ENCODE measurements around the gene GLIS1.
"Not testable (repeated sequence)": the region's sequence is repeated elsewhere in the genome, so short reads cannot be mapped to it uniquely, and the experiment has no call there.

The GLIS1 gene

GRCh38 chr1:53555620-53556326, 183.2 kb downstream of the GLIS1 start:
- not testable (repeated sequence) for DNase-seq

GRCh38 chr1:53554592-53555305, 184.2 kb downstream of the GLIS1 start:
- no peak for DNase-seq

DNA sequence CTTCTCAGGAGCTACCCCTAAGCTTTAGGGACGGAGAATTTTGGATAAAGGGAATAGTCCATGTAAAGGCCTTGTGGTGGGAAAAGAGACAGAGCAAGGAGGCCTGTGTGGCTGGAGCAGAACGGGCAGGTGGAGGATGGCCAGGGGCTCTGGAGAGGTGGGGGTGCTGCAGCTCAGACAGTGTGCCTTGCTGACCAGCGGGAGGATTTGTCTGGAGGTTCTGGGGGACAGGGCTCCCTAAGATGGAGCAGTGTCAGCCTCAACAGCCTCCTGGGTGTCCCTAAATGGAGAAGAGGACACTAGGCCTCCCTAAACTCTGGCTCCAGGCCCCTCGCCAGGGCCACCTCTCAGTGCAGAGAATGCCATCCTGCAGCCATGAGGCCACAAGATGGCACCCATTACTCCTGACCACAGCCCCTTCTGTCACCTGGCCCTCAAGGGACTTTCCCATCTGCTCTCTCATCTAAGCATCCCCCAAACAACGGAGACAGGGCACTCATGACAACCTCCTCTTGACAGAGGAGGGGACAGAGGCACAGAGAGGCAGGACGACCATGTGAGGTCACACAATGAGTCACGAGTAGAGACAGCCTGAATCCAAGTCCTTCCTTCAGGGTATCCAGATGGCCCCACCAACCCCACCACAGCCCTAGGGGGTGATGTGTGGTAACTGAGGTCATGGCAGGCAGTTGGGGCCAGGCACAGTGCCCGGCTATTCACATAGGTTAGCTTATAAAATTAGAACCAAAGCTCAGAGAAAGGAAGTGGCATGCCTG, 185.0 kb downstream of the GLIS1 start:
- no peak for DNase-seq

- DNase-seq: no peak
Observed at GRCh38 chr1:53552981-53553733, 185.8 kb downstream of the GLIS1 start.

DNA sequence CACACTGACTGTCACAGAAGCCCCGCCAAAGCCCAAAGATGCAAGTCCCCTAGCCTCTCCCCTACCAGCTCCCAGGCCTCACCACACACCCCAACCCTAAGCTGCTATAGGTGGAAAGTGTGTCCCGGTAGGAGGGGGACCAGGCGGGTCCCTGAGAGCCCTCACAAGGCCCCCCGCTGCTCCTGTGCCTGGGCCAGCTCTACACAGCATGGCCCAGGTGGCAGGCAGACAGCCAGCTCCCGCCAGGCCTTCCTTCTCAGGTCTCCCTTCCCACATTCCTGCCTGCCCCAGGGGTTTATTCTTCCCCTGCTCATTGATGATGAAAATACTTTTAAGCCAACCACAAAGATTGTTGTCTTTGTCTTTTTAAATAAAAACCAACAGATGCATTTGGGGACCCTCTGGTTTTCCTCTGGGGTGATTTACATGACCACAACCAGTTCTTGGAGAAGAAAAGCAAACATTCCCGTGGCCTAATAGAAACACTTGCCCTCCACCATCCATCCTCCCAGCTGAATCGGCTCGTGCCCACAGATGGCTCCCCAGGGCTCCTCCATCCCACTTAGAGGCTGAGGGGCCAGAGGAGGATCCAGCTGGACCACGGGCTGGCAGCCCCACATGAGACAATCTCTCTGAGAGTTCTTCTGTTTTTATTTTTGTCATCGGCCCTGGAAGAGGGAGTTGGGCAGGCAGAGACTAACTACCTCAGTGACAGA, 186.7 kb downstream of the GLIS1 start:
- no peak for DNase-seq

DNA sequence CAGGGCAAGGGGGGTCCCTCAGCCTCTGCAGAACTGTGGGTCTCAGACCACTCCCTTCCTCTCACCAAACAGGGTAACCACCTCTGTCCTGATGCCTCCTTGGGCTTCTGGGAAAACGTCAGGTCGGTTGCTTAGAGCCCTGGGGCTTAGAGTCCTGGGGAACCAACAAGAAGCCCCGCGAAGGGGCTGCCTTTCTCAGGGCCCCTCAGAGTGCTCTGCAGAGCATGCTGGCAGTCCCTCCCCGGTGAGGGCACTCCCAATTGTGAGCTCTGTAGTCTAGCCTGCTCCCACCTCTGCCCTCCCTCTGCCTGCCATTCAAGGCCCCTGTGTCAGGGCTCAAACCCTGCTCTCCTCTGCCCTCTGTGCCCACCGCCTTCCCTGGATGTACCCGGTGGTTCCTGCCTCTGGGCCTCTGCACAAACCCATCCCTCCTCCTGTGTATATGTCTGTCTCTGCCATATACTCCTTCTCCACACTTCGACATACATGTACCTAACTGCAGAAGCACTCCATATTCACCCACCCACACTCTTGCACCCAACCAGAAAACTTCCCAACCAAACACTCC, 187.5 kb downstream of the GLIS1 start:
- DNase-seq: no peak

GRCh38 chr1:53550201-53550741, 188.7 kb downstream of the GLIS1 start:
- no peak for DNase-seq

GRCh38 chr1:53549781-53550180, 189.2 kb downstream of the GLIS1 start:
- no peak for DNase-seq

DNA sequence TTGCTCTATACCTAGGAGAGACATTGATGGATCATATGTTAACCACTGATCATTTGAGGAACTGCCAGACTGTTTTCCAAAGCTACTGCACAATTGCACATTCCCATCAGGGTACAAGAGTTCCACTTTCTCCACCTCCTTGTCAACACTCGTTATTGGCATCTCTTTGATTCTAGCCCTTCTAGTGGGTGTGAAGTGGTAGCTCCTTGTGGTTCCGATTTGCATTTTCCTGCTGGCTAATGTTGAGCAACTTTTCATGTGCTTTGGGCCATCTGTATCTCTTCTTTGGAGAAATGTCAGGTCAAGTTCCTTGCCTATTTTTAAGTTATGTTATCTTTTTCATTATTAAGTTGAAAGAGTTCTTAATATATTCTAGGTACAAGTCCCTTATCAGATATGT, 189.7 kb downstream of the GLIS1 start:
- no peak for DNase-seq

DNA sequence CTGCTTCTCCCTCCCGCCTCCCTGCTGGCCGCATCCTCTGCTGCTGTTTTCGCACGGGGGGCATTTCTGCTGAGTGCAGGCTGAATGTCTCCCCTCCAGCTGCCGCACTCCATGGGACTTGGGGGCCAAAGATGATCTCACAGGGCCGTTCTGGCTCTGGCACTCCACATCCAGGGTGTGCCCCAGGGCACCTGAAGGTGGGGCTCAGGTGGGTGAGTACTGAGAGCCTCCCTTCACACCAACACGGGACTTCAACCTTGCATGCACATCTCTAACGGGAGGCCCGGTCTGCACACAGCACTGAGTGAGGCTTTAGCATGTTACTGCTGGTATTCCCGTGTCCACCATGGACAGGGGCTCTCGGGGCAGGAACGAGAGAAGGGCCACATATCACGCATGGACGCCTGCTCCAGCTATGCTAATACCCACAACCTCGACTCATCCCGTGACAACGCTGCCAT, 190.9 kb downstream of the GLIS1 start:
- DNase-seq: no peak

DNA sequence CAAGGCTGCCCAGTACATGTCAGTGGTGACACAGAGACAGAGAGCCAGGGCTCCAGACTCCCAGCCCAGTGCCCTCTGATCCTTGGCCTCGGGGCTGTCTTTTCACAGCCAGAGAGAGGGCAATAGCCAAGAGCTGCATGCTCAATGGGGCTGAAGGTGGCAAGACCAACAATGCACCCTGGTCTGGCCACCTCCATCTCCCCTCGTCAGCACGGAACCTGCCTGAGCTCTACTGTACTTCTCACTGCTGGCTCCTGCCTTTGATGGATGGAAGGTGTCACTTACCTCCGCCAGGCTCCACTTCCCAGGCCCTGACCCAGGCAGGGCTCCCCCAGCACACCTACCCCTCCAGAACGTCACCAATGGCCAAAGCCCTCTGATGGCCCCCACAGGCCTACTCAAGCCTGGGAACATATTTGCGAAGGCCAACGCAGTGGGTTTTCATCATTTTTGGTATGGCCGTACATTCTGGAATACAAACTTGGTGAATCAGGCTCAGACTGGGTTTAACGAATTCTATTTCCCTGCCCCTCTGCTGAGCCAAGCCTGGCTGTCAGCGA, 191.7 kb downstream of the GLIS1 start:
- no peak for DNase-seq

DNA sequence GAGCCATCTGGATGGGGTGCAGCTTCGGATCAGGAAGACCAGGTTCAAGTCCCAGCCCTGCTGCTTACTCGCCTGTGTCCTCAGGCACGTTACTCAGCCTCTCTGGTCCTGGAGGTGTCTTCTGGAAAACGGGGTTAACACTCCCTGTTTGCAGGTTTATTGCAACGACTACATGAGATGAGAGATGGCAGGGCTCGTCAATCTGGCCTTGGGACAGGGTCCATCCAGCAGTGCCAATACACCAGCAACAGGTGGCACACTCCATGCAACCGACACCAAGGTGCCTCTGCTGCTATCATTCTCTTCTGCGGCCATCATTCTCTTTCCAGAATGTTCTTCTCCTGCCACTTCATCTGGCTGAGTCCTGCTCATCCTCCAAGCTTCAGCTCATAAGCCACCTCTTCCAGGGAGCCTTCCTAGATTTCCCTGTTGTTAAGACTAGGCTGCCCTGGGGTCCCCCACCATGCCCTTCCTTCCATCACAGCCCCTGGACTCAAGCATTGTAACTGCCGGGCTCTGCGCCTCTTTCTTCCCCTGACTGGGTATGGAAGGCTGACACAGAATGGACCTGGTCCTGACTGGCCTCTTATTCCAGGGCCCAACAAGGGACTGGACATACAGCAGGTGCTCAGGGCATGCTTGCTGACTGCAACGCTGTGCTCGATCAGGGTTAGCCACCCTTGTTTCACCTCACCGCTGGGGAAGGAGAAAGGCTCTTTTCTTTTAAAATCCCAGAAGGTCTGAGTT, 192.4 kb downstream of the GLIS1 start:
- DNase-seq: no peak

DNA sequence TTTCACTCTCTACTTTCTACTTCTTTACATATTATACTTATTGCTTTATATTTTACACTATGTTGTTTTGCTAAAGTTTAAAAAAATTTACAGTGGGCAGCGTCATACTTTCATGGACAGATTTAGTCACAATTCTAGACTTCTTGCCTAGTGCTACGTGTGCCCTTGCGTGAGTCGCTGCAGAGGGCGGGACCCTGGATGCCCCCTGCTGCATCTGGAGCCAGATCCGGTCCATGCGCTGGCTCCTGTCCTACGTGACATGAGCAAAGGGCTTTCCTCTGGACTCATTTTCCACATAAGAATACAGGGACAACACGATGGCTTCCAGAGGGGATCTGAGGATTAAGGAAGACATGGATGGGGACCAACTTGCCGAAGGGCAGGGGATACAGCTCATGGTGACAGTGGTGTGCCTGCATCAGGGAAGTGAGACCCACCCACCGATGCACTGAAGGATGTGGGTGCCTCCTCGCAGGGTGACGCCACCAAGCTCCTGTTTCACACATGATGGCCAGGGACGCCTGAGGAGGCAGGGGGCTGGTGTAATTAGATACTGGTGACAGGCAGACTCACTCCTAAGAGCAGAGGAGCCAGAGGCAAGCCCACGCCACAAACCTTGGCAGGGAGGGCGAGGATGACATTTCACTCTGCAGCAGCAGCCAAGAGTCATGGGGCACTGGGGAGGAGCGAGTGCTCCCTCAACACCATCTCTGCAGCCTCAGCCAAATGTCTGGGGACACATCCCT, 193.1 kb downstream of the GLIS1 start:
- no peak for DNase-seq

DNA sequence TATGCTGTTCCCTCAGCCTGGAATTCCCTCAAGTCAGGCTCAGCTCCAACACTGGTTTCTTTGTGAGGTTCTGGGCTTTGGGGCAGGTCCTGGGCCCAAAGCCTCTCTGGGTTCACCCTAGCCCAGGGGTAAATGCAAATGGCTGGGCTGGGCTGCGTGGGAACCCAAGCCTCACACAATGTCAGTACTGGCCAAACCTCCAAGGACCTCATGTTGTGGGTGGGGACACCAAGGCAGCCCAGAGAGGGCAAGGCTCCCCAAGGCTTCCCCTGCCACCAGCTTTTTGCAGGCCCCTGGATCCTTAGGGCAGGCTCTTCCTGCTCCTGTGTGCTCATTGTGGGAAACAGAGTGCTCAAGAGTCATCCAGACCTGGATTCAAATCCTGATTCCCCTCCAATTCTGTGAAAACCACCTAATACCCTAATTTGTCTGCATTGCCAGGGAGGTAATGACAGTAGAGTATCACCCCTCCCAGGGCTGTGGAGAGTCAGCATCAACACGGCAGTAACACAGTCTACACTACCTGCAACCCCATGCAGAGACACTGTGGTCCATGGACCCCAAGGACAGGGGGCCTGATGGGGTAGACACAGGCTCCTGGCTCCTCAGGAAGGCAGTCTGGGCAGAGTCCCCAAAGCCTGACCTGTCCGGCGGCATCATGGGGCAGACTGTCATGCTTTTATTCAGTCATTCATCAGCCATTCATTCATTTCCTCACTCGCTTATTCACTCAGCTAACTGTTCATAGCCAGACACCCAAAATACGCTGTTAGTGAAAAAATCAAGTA, 194.0 kb downstream of the GLIS1 start:
- no peak for DNase-seq

DNA sequence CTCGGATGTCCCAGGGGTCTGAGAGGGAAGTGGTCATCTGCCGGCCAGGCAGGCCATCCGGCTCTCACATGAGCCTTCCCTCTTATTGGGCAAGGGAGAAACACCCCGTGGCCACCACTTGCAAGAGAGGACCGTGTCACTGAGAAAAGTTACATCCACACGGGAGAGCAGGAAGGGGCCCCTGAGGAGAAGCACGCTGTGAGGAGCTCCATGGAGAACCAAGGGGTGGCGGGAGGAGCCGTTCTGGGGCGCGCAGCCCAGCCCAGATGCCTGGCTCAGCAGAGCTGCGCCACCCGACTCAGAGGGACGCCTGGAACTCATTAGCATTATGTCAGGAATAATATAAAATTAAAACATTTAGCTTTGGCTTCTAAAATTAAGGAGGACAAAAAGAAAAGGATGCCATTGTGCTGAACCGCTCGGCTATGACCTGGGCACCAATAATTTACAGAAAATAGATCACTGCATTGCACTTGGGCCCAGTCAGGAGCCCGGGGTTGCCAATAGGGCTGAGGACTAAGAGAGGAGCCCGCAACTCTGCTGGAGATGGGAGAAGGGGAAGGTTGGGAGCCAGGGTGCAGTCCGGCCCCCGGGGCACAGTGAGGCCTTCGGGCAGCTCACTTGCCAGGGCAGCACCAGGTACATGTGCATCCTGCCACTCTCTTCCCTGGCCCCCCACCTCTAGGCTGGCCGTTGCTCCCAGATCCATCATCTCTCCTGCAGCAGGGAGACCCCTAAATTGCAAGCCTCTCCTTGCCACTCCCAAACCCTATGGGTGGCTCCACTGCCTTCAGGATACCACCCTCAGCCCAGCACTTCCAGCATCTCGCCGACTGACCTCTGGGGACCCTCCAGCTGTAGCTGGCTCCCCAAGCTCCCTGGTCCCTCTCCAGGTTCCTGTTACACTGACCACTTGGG, 194.9 kb downstream of the GLIS1 start:
- no peak for DNase-seq

DNA sequence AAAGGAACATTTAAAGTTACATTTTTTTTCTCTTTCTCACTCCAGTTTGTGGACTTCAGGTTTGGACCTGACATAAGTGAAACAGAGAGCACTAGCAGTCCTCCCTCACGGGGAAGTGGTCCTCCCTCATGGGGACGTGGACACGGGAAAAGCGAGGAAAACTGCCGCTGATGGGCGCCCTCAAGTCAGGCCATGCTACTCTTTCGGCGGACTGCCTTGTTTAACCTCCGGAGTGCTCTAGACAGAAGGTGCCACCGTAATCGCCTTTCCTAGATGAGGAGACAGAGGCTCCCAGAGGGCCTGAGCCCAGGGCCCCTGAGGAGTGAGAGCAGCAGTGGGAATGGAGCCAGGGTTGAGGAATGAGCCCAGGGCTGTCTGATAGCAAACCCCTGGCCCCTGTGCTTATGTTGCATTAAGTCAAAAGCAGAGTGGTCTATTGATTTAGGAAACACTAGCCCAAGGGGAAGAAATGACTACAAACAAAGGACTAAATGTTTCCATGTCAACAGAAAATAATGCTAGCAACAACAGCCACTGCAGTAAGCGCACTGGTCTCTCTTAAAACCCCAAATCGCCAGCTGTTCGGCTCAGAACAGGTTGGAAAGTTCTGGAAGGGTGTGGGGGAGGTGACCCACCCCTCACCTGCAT, 195.7 kb downstream of the GLIS1 start:
- DNase-seq: no peak

- DNase-seq: no peak
Observed at GRCh38 chr1:53542551-53542950, 196.4 kb downstream of the GLIS1 start.

Measured in activated CD4-positive, alpha-beta T cell treated with anti-CD3 and anti-CD28 coated beads for 1 hour (primary cell).